ENCODE results near the gene EPB41. TPM values are rescaled to one million over a fixed set of nuclear protein-coding genes. Genes with fewer than 3 reads are reported as not detected.

EPB41 gene
- total and polyA plus RNA-seq, 7 donors = 13.2 to 35.1 (median 27.1) TPM

GRCh38 chr1:29152046-29152805 is 237.9 kb downstream of the EPB41 start:
- H3K9me3 ChIP-seq = no peaks in the 10 kb centered on the region
- peaks cover 0 to 14% (median 11%) of the 10 kb centered on the region in 4 donors for H3K4me1 ChIP-seq
- H3K27me3 ChIP-seq = no peaks in the 10 kb centered on the region
- intact Hi-C loops (cut with DNase I) = no loop called here
- WGBS, 2 donors = 92 to 96% methylated on average over 8 of the region's 8 CpGs
- no peak overlapping the region for H3K27ac ChIP-seq
- no peak for TF ChIP-seq POLR2A (IDR thresholded peaks at IDR 0.05)
- no peak for TF ChIP-seq POLR2AphosphoS5 (IDR thresholded peaks at IDR 0.05)
- DNase-seq = no peak
- H3K36me3 ChIP-seq = peaks cover 64 to 91% (median 77%) of the 10 kb centered on the region in 4 donors
- H3K4me3 ChIP-seq = no peak overlapping the region

GRCh38 chr1:29156543-29157268 is 242.3 kb downstream of the EPB41 start:
- no peak for DNase-seq
- 81 to 83% methylated on average over 10 of the region's 10 CpGs for WGBS, 2 donors
- intact Hi-C loops (cut with DNase I) = no loop called here
- no peak for TF ChIP-seq POLR2A (IDR thresholded peaks at IDR 0.05)
- no peak for TF ChIP-seq POLR2AphosphoS5 (IDR thresholded peaks at IDR 0.05)
- no peak for TF ChIP-seq EP300 (IDR thresholded peaks at IDR 0.05)
- TF ChIP-seq CTCF (IDR thresholded peaks at IDR 0.05) = no peak
- H3K4me3 ChIP-seq = no peak overlapping the region
- peaks cover 0 to 39% (median 28%) of the 10 kb centered on the region in 4 donors for H3K4me1 ChIP-seq
- peak overlapping the region; percentile 49 to 62 (median 54) for H3K27ac ChIP-seq
- H3K36me3 ChIP-seq = peaks cover 32 to 84% (median 47%) of the 10 kb centered on the region in 4 donors
- H3K9me3 ChIP-seq = no peaks in the 10 kb centered on the region
- no peaks in the 10 kb centered on the region for H3K27me3 ChIP-seq

GRCh38 chr1:29157269-29157601 is 242.9 kb downstream of the EPB41 start:
- H3K9me3 ChIP-seq = no peaks in the 10 kb centered on the region
- peaks cover 0 to 44% (median 33%) of the 10 kb centered on the region in 4 donors for H3K4me1 ChIP-seq
- 91 to 94% methylated on average over 3 of the region's 3 CpGs for WGBS, 2 donors
- no peaks in the 10 kb centered on the region for H3K27me3 ChIP-seq
- peak overlapping the region; percentile 49 to 62 (median 54) for H3K27ac ChIP-seq
- peaks cover 26 to 78% (median 42%) of the 10 kb centered on the region in 4 donors for H3K36me3 ChIP-seq
- intact Hi-C loops (cut with DNase I) = no loop called here
- DNase-seq = no peak
- no peak overlapping the region for H3K4me3 ChIP-seq
- TF ChIP-seq POLR2AphosphoS5 (IDR thresholded peaks at IDR 0.05) = no peak
- no peak for TF ChIP-seq EP300 (IDR thresholded peaks at IDR 0.05)
- no peak for TF ChIP-seq CTCF (IDR thresholded peaks at IDR 0.05)
- no peak for TF ChIP-seq POLR2A (IDR thresholded peaks at IDR 0.05)

- DNase-seq = no peak
- H3K9me3 ChIP-seq = no peaks in the 10 kb centered on the region
- intact Hi-C loops (cut with DNase I) = no loop called here
- peaks cover 0 to 63% (median 52%) of the 10 kb centered on the region in 4 donors for H3K4me1 ChIP-seq
- peaks cover 5 to 63% (median 17%) of the 10 kb centered on the region in 4 donors for H3K36me3 ChIP-seq
- TF ChIP-seq POLR2AphosphoS5 (IDR thresholded peaks at IDR 0.05) (no peak), POLR2A (IDR thresholded peaks at IDR 0.05) (no peak), CTCF (IDR thresholded peaks at IDR 0.05) (no peak), EP300 (IDR thresholded peaks at IDR 0.05) (no peak)
- no peaks in the 10 kb centered on the region for H3K27me3 ChIP-seq
- H3K4me3 ChIP-seq = no peak overlapping the region
- no peak overlapping the region for H3K27ac ChIP-seq
- 80 to 81% methylated on average over 3 of the region's 3 CpGs for WGBS, 2 donors
Measured at GRCh38 chr1:29159773-29160172, 245.4 kb downstream of the EPB41 start.

GRCh38 chr1:29162025-29162424 is 247.7 kb downstream of the EPB41 start:
- Histone ChIP-seq H3K4me1 (peaks cover 0 to 66% (median 49%) of the 10 kb centered on the region in 4 donors), H3K27ac (no peak overlapping the region), H3K4me3 (no peak overlapping the region), H3K27me3 (no peaks in the 10 kb centered on the region), H3K9me3 (no peaks in the 10 kb centered on the region), H3K36me3 (peaks cover 5 to 71% (median 22%) of the 10 kb centered on the region in 4 donors)
- TF ChIP-seq CTCF (IDR thresholded peaks at IDR 0.05) = no peak
- TF ChIP-seq POLR2A (IDR thresholded peaks at IDR 0.05) = no peak
- TF ChIP-seq POLR2AphosphoS5 (IDR thresholded peaks at IDR 0.05) = no peak
- no peak for TF ChIP-seq EP300 (IDR thresholded peaks at IDR 0.05)
- WGBS, 2 donors = 14 to 51% methylated on average over 4 of the region's 4 CpGs
- intact Hi-C loops (cut with DNase I) = no loop called here
- no peak for DNase-seq

Measured in sigmoid colon (tissue), 7 donors.